ENCODE results near the gene AIG1.

- peak in 1 of 2 donors; percentile 16 for TF ChIP-seq CTCF (conservative IDR thresholded peaks at IDR 0.05 in 1 of 2, IDR thresholded peaks at IDR 0.05 in 1 of 2; ENCODE audit: low read depth in 1 of 2, low read length in 2 of 2)
- no peak for TF ChIP-seq EZH2 (IDR thresholded peaks at IDR 0.05; ENCODE audit: low read length, missing control alignments)
Measured at GRCh38 chr6:143279385-143279784, 218.7 kb downstream of the AIG1 start.
